ENCODE measurements around the gene RAB17. TPM values are rescaled to one million over a fixed set of nuclear protein-coding genes. Genes with fewer than 3 reads are reported as not detected.
"Not testable (repeated sequence)": the region's sequence is repeated elsewhere in the genome, so short reads cannot be mapped to it uniquely, and the experiment has no call there.

The RAB17 gene
- total RNA-seq, 3 donors from 2014 or later, result 0.14 TPM; not detected in 2

- Mint-ChIP-seq H3K9me3 (no peaks in the 10 kb centered on the region), H3K27me3 (ENCODE audit: low read depth) (no peaks in the 10 kb centered on the region), H3K4me3 (no peak overlapping the region), H3K4me1 (ENCODE audit: low read depth) (peaks cover 2% of the 10 kb centered on the region), H3K36me3 (ENCODE audit: insufficient read depth) (no peaks in the 10 kb centered on the region)
- no peak for ATAC-seq
- DNase-seq, result no peak
These were observed 6.9 kb upstream of the RAB17 start for GRCh38 chr2:237597196-237598145.

GRCh38 chr2:237596520-237597195, 6.1 kb upstream of the RAB17 start:
- ATAC-seq (no peak), DNase-seq (no peak)
- Mint-ChIP-seq H3K36me3 (ENCODE audit: insufficient read depth) (no peaks in the 10 kb centered on the region), H3K27me3 (ENCODE audit: low read depth) (no peaks in the 10 kb centered on the region), H3K4me3 (no peak overlapping the region), H3K4me1 (ENCODE audit: low read depth) (peaks cover under 1% of the 10 kb centered on the region), H3K9me3 (no peaks in the 10 kb centered on the region)

- H3K9me3 Mint-ChIP-seq; H3K36me3 Mint-ChIP-seq (ENCODE audit: insufficient read depth); ATAC-seq; H3K4me1 Mint-ChIP-seq (ENCODE audit: low read depth); H3K27me3 Mint-ChIP-seq (ENCODE audit: low read depth); DNase-seq; H3K4me3 Mint-ChIP-seq: not testable (repeated sequence)
These were observed 5.4 kb upstream of the RAB17 start for GRCh38 chr2:237595829-237596519.

- no peak for DNase-seq
- Mint-ChIP-seq H3K4me1 (ENCODE audit: low read depth) (peaks cover 10% of the 10 kb centered on the region), H3K4me3 (no peak overlapping the region), H3K27me3 (ENCODE audit: low read depth) (peaks cover 2% of the 10 kb centered on the region), H3K9me3 (no peaks in the 10 kb centered on the region), H3K36me3 (ENCODE audit: insufficient read depth) (no peaks in the 10 kb centered on the region)
- ATAC-seq, result no peak
These were observed 4.0 kb upstream of the RAB17 start for GRCh38 chr2:237594514-237594871.

- H3K36me3 Mint-ChIP-seq (ENCODE audit: insufficient read depth), result no peaks in the 10 kb centered on the region
- H3K9me3 Mint-ChIP-seq, result no peaks in the 10 kb centered on the region
- H3K4me3 Mint-ChIP-seq, result no peak overlapping the region
- DNase-seq (no peak), ATAC-seq (no peak)
- peaks cover 10% of the 10 kb centered on the region for H3K4me1 Mint-ChIP-seq (ENCODE audit: low read depth)
- peaks cover 2% of the 10 kb centered on the region for H3K27me3 Mint-ChIP-seq (ENCODE audit: low read depth)
These were observed 3.2 kb upstream of the RAB17 start for GRCh38 chr2:237593596-237594320.

GRCh38 chr2:237593036-237593435, 2.5 kb upstream of the RAB17 start:
- no peak overlapping the region for H3K4me3 Mint-ChIP-seq
- DNase-seq, result no peak
- peaks cover 10% of the 10 kb centered on the region for H3K4me1 Mint-ChIP-seq (ENCODE audit: low read depth)
- ATAC-seq, result no peak
- no peaks in the 10 kb centered on the region for H3K36me3 Mint-ChIP-seq (ENCODE audit: insufficient read depth)
- no peaks in the 10 kb centered on the region for H3K9me3 Mint-ChIP-seq
- H3K27me3 Mint-ChIP-seq (ENCODE audit: low read depth), result peaks cover 2% of the 10 kb centered on the region

GRCh38 chr2:237592425-237592980, 2.0 kb upstream of the RAB17 start:
- Mint-ChIP-seq H3K27me3 (ENCODE audit: low read depth) (peaks cover 2% of the 10 kb centered on the region), H3K9me3 (no peaks in the 10 kb centered on the region), H3K4me3 (no peak overlapping the region), H3K4me1 (ENCODE audit: low read depth) (peaks cover 10% of the 10 kb centered on the region), H3K36me3 (ENCODE audit: insufficient read depth) (no peaks in the 10 kb centered on the region)
- no peak for ATAC-seq
- DNase-seq, result no peak

GRCh38 chr2:237591141-237591881, 777 bp upstream of the RAB17 start:
- DNase-seq (no peak), ATAC-seq (no peak)
- H3K36me3 Mint-ChIP-seq (ENCODE audit: insufficient read depth), result no peaks in the 10 kb centered on the region
- H3K4me1 Mint-ChIP-seq (ENCODE audit: low read depth), result peaks cover 10% of the 10 kb centered on the region
- peaks cover 2% of the 10 kb centered on the region for H3K27me3 Mint-ChIP-seq (ENCODE audit: low read depth)
- no peaks in the 10 kb centered on the region for H3K9me3 Mint-ChIP-seq
- H3K4me3 Mint-ChIP-seq, result no peak overlapping the region

GRCh38 chr2:237588044-237588696, 2.4 kb downstream of the RAB17 start:
- Mint-ChIP-seq H3K36me3 (ENCODE audit: insufficient read depth) (no peaks in the 10 kb centered on the region), H3K9me3 (no peaks in the 10 kb centered on the region), H3K4me3 (no peak overlapping the region), H3K27me3 (ENCODE audit: low read depth) (peaks cover 2% of the 10 kb centered on the region), H3K4me1 (ENCODE audit: low read depth) (peaks cover 10% of the 10 kb centered on the region)
- ATAC-seq (no peak), DNase-seq (no peak)

GRCh38 chr2:237585590-237586221, 4.8 kb downstream of the RAB17 start:
- H3K27me3 Mint-ChIP-seq (ENCODE audit: low read depth), result peaks cover 2% of the 10 kb centered on the region
- no peaks in the 10 kb centered on the region for H3K9me3 Mint-ChIP-seq
- H3K4me1 Mint-ChIP-seq (ENCODE audit: low read depth), result peaks cover 3% of the 10 kb centered on the region
- no peak overlapping the region for H3K4me3 Mint-ChIP-seq
- H3K36me3 Mint-ChIP-seq (ENCODE audit: insufficient read depth), result no peaks in the 10 kb centered on the region
- ATAC-seq (no peak), DNase-seq (no peak)

GRCh38 chr2:237583385-237584295, 6.9 kb downstream of the RAB17 start:
- peaks cover 3% of the 10 kb centered on the region for H3K4me1 Mint-ChIP-seq (ENCODE audit: low read depth)
- no peak overlapping the region for H3K4me3 Mint-ChIP-seq
- DNase-seq, result no peak
- ATAC-seq, result no peak
- H3K27me3 Mint-ChIP-seq (ENCODE audit: low read depth), result no peaks in the 10 kb centered on the region
- H3K36me3 Mint-ChIP-seq (ENCODE audit: insufficient read depth), result no peaks in the 10 kb centered on the region
- no peaks in the 10 kb centered on the region for H3K9me3 Mint-ChIP-seq
